Activated gamma-delta T cell (primary cell): ENCODE results near the gene CUL5.
"Not testable (repeated sequence)": the region's sequence is repeated elsewhere in the genome, so short reads cannot be mapped to it uniquely, and the experiment has no call there.

Experiments used
- DNase-seq: peaks from one replicate; lab custom pipeline; 2025; lab: John Stamatoyannopoulos, UW

The CUL5 gene

GRCh38 chr11:108025387-108026080, 16.8 kb downstream of the CUL5 start:
- no peak for DNase-seq

DNA sequence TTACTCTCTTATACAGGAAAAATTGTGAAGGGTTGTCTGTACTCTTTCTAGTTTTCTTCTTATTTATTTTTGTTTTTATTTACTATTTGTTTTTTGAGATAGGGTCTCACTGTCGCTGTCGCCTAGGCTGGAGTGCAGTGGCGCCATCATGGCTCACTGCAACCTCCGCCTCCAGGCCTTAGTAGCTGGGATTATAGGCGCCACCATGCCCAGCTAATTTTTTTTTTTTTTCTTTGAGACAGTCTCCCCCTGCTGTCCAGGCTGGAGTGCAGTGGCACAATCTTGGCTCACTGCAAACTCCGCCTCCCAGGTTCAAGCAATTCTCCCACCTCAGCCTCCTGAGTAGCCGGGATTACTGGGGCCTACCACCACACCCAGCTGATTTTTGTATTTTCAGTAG, 18.4 kb downstream of the CUL5 start:
- DNase-seq = no peak

DNA sequence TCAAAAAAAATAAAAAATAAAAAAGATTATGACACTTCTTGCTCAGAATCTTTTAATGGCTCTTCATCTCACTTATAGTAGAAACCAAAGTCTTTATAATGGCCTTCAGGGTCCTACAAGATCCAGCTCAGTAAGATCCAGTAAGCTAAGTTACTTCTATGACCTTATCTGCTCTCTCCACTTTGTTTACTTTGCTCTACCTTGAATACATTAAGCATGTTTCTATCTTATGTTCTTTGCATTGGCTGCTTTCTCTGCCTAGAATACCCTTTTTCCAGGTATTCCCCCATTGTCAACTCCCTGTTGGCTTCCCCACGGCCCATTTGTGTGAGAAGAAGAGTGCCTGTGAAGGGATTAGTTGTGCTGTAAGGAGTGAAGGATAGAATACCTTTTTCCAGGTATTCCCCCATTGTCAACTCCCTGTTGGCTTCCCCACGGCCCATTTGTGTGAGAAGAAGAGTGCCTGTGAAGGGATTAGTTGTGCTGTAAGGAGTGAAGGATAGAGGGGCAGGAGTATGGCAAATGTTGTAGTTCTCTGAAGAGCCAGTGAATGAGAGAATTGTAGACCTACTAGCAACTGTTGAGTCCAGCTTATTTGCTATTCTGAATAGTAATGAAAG, 20.2 kb downstream of the CUL5 start:
- not testable (repeated sequence) for DNase-seq

GRCh38 chr11:108031604-108032003, 22.9 kb downstream of the CUL5 start:
- not testable (repeated sequence) for DNase-seq

DNA sequence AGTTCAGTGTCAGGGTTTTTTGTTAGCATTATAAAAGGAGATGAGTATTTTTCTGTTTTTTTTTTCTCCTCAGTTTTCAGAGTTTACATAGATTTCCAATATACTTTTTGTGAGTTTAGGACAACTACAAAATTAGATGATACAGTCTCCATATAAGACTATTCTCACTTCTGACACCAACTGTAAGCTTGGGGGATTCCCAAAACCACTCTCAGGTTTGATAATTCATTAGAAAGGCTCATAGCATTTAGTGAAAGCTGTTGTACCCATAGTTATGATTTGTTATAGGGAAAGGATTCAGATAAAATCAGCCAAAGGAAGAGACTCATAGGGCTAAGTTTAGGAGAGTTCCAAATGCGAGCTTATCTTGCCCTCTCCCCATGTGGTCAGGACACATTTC, 24.1 kb downstream of the CUL5 start:
- DNase-seq = no peak

- no peak for DNase-seq
Measured at GRCh38 chr11:108034034-108034433, 25.3 kb downstream of the CUL5 start.

- DNase-seq = no peak
Measured at GRCh38 chr11:108034952-108035351, 26.3 kb downstream of the CUL5 start.

GRCh38 chr11:108035690-108036089, 27.0 kb downstream of the CUL5 start:
- DNase-seq = no peak

DNA sequence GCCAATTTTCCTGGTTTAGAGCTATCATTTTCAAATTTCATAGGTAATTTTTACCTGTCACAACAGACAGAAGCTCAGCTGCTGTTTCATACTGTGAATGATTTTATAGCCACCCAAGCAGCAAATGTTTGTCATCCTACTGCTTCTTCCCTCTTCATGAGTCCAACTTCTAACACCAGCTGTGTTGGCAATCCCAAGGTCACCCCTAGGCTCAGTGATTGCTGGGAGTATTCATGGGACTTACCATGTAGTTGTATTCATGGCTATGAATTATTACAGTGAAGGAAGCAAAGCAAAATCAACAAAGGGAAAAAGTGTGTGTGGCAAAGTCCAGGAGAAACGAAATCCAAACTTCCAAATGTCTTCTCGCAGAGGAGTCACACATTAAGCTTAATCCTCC, 28.5 kb downstream of the CUL5 start:
- no peak for DNase-seq

DNA sequence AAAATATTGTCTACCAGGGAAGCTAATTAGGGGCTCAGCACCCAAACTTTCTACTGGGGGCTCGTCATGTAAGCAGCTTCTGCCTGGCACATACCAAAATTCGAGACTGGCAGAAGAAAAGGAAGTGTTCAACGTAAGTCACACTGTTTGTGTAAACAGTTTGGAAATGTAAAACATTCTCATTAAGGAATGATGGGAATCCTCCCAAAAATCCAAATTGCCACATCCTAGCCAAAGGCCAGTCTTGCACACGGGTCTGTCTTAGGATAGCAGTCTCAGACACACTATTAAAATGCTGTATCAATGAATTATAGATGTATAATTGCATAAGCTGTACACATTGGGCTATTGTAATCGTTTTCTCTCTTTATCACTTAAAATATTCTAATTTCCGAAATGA, 28.9 kb downstream of the CUL5 start:
- DNase-seq = no peak

DNA sequence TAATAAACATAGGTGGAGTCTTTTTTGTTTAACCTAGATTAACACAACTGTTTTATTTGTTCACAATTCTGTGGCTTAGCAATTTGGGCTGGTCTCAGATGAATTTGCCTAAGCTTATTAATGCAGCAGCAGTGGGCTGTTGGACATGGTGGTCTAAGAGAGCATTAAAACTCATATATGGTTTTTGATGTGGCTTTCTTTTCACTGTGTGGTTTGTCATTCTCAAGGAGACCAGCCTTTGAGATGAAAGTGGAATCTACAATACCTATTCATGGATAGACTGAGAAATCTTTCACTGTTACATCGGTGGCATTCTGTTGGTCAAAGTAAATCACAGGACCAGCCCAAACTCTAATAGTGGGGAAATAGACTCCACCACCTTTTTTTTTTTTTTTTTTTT, 39.6 kb downstream of the CUL5 start:
- DNase-seq = no peak

GRCh38 chr11:108062336-108062735, 53.6 kb downstream of the CUL5 start:
- no peak for DNase-seq

- DNase-seq = no peak
Measured at GRCh38 chr11:108063410-108063809, 54.7 kb downstream of the CUL5 start.

DNA sequence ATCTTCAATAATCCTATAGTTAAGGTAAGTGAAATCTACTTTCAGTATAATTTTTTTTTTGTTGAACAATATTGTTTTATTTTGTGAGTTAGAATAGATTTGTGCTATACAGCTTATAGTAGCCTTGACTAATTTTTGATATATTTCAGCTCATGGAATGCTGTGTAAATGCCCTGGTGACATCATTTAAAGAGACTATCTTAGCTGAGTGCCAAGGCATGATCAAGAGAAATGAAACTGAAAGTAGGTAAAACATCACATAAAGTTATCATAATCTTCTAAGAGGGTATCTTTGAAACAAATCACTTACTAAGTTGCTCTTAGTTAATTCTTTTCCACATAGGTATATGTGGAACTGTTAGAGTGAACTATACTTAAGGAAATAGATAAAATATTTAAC, 61.2 kb downstream of the CUL5 start:
- no peak for DNase-seq

DNA sequence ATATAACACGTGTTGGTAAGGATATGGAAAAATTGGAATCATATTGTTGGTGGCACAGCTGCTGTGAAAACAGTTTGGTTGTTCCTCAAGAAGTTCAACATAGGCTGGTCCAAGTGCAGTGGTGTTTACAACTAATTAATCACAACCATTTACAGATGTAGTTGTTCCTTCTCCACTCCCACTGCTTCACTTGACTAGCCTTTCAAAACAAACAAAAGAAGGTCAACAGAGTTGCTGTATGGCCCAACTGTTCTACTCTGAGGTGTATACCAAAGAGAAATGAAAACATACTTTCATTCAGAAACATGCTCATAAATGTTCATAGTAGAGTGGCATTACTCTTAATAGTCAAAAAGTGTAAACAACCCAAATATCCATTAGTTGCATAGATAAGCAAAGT, 76.1 kb downstream of the CUL5 start:
- no peak for DNase-seq

- DNase-seq = no peak
Measured at GRCh38 chr11:108085672-108086071, 77.0 kb downstream of the CUL5 start.

DNA sequence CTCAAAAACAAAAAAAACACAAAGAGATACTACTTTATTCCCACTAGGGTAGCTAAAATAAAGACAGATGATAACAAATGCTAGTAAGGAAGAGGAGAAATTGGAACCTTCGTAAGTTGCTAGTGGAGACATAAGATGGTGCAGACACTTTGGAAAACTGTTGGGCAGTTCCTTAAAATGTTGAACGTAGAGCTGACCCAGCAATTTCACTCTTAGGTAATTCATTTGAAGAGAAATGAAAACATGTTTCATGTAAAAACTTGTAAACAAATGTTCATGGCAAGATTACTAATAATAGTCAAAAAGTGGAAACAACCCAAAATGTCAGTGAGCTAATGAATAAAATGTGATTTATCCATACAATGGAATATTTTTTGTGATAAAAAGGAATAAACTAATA, 83.4 kb downstream of the CUL5 start:
- DNase-seq = no peak

DNA sequence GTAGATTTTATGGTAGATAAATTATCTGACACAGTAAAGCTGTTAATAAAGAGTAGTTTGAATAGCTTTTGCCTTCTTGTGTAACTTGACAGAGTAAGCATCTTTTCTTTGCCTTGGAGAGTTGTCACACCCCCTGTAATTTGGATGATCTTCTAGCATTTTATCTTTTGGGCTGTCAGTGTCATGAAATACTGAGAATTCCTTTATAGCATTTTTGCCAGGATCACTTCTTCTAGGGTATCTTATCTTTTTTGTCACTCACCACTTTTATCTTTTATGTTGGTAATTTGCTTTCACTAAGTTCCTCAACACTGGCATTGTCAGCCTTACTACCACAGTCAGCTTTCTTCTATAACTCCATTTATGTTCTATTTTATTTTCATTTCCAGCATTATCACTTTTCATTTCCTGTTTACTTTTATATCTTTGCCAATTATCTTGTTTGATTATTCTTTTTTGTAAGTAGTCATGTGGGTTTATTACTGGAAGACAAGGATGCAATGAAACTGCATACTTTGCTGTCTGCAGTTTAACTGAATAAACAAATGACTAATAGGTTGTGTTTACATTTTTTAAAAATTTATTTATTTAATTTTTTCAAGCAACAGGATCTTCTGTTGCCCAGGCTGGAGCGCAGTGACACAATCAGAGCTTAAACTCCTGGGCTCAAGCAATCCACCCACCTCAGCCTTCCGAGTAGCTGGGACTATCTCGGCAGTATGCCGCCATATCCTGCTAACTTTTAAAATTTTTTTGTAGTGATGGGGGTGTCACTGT, 84.6 kb downstream of the CUL5 start:
- no peak for DNase-seq

DNA sequence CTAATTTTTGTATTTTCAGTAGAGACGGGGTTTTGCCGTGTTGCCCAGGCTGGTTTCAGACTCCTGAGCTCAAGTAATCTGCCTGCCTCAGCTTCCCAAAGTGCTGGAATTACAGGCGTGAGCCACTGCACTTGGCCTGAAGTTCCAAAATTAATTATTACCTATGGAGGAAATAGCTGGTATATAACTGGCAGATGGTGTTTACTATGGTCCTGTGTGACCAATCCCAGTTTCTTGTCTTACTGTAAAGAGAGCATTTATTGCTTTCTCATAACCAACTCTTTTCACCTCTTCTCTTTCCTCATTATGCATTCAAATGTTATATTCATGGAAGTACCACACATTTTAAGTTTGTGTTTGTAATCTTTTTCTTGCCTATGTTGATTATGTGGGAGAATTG, 88.5 kb downstream of the CUL5 start:
- DNase-seq = no peak

GRCh38 chr11:108101090-108101775, 92.5 kb downstream of the CUL5 start:
- no peak for DNase-seq

- no peak for DNase-seq
Measured at GRCh38 chr11:108111126-108111525, 102.4 kb downstream of the CUL5 start.

DNA sequence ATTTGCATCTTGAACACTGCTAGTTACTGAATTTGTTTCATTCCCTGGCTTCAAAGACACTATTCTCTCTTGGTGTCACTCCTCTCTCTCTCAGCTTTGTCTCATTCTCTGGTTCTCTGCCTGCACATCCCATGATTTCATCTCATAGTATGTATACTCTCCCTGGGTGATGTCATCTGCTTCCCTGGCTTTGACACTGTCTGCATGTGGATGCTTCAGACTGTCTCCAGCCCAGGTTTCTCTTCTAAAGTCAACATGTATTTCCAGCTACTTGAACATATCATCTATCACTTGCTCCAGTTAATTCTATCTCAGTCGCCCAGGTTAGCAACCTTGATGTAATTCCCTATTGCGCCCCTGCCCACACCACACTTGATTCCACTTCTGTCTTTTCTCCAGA, 103.4 kb downstream of the CUL5 start:
- no peak for DNase-seq
